ENCODE data around the gene MDFIC.

GRCh38 chr7:114936471-114936870, 14.6 kb downstream of the MDFIC start:
- TF ChIP-seq POLR2A (IDR thresholded peaks at IDR 0.05; ENCODE audit: extremely low read depth, insufficient read length): no peak
- no peak for TF ChIP-seq CTCF (IDR thresholded peaks at IDR 0.05; ENCODE audit: low read depth, low read length)
- no peak for TF ChIP-seq MAX (IDR thresholded peaks at IDR 0.05; ENCODE audit: low read depth, low read length)
- TF ChIP-seq MYC (IDR thresholded peaks at IDR 0.05; ENCODE audit: low read depth, low read length): no peak

Data from NB4 (cell line).